ENCODE measurements around the gene RAB27B.
"Not testable (repeated sequence)": the region's sequence is repeated elsewhere in the genome, so short reads cannot be mapped to it uniquely, and the experiment has no call there.

RAB27B gene

GRCh38 chr18:54806526-54806925, 21.8 kb upstream of the RAB27B start:
- DNase-seq (ENCODE audit: low read depth, low spot score), result no peak
- Histone ChIP-seq H3K9me3 (ENCODE audit: low read depth, low read length) (no peaks in the 10 kb centered on the region), H3K9ac (ENCODE audit: insufficient read length) (no peak overlapping the region), H3K4me3 (no peak overlapping the region), H3K27ac (no peak overlapping the region), H3K36me3 (ENCODE audit: insufficient read depth, low read length) (no peaks in the 10 kb centered on the region)
- no peak for TF ChIP-seq EZH2 (IDR thresholded peaks at IDR 0.05)
- TF ChIP-seq FOXP2 (optimal IDR thresholded peaks at IDR 0.05; ENCODE audit: control extremely low read depth, extremely low read length, insufficient read depth), result no peak
- no peak for TF ChIP-seq POLR2AphosphoS5 (IDR thresholded peaks at IDR 0.05; ENCODE audit: borderline replicate concordance, low read depth, low read length)

- Histone ChIP-seq H3K4me3 (no peak overlapping the region), H3K36me3 (ENCODE audit: insufficient read depth, low read length) (no peaks in the 10 kb centered on the region), H3K9ac (ENCODE audit: insufficient read length) (no peak overlapping the region), H3K9me3 (ENCODE audit: low read depth, low read length) (no peaks in the 10 kb centered on the region), H3K27ac (no peak overlapping the region)
- DNase-seq (ENCODE audit: low read depth, low spot score), result no peak
- TF ChIP-seq FOXP2 (optimal IDR thresholded peaks at IDR 0.05; ENCODE audit: control extremely low read depth, extremely low read length, insufficient read depth), result no peak
- TF ChIP-seq POLR2AphosphoS5 (IDR thresholded peaks at IDR 0.05; ENCODE audit: borderline replicate concordance, low read depth, low read length), result no peak
- TF ChIP-seq EZH2 (IDR thresholded peaks at IDR 0.05), result no peak
Observed at GRCh38 chr18:54807303-54807702, 21.0 kb upstream of the RAB27B start.

GRCh38 chr18:54810662-54811061, 17.6 kb upstream of the RAB27B start:
- not testable (repeated sequence) for H3K27ac ChIP-seq; H3K36me3 ChIP-seq (ENCODE audit: insufficient read depth, low read length); H3K9ac ChIP-seq (ENCODE audit: insufficient read length); H3K9me3 ChIP-seq (ENCODE audit: low read depth, low read length); H3K4me3 ChIP-seq; DNase-seq (ENCODE audit: low read depth, low spot score)

DNA sequence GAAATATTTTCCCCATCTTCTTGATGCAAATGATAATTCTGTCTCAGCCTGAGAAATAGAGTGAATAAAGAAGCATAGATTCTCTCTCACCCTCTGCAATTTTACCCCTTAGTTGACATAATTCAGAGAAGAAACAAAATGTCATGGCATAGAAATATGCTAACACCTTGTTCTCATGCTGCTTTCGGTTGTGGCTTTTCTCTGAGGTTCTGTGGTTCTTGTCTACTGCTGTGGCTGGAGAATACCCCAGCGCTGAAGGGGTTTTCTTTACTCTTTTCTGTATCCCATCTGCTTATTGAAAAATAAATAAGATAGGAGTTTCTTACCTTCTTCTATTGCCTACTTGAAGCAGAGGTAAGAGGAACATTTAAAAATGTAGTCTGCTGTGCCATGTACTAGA, 15.4 kb upstream of the RAB27B start:
- H3K36me3 ChIP-seq (ENCODE audit: insufficient read depth, low read length), result no peaks in the 10 kb centered on the region
- no peaks in the 10 kb centered on the region for H3K9me3 ChIP-seq (ENCODE audit: low read depth, low read length)
- TF ChIP-seq EZH2 (IDR thresholded peaks at IDR 0.05) (no peak), FOXP2 (optimal IDR thresholded peaks at IDR 0.05; ENCODE audit: control extremely low read depth, extremely low read length, insufficient read depth) (no peak), POLR2AphosphoS5 (IDR thresholded peaks at IDR 0.05; ENCODE audit: borderline replicate concordance, low read depth, low read length) (no peak)
- DNase-seq (ENCODE audit: low read depth, low spot score), result no peak
- no peak overlapping the region for H3K4me3 ChIP-seq
- H3K9ac ChIP-seq (ENCODE audit: insufficient read length), result no peak overlapping the region
- H3K27ac ChIP-seq, result no peak overlapping the region

DNA sequence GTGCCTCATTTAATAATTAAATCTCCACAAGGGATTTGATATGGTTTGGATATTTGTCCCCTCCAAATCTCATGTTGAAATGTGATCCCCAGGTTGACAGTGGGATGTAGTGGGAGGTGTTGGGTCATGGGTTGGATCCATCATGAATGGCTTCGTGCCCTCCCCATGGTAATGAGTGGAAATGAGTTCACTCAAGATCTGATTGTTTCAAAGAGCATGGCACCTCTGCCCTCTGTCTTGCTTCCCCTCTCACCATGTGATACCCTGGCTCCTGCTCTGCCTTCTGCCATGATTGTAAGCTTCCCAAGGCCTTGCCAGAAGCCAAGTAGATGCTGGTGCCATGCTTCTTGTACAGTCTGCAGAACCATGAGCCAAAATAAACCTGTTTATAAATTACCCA, 15.0 kb upstream of the RAB27B start:
- H3K9ac ChIP-seq (ENCODE audit: insufficient read length), result no peak overlapping the region
- TF ChIP-seq FOXP2 (optimal IDR thresholded peaks at IDR 0.05; ENCODE audit: control extremely low read depth, extremely low read length, insufficient read depth) (no peak), POLR2AphosphoS5 (IDR thresholded peaks at IDR 0.05; ENCODE audit: borderline replicate concordance, low read depth, low read length) (no peak), EZH2 (IDR thresholded peaks at IDR 0.05) (no peak)
- H3K36me3 ChIP-seq (ENCODE audit: insufficient read depth, low read length), result no peaks in the 10 kb centered on the region
- H3K4me3 ChIP-seq, result no peak overlapping the region
- H3K9me3 ChIP-seq (ENCODE audit: low read depth, low read length), result no peaks in the 10 kb centered on the region
- no peak overlapping the region for H3K27ac ChIP-seq
- DNase-seq (ENCODE audit: low read depth, low spot score), result no peak

DNA sequence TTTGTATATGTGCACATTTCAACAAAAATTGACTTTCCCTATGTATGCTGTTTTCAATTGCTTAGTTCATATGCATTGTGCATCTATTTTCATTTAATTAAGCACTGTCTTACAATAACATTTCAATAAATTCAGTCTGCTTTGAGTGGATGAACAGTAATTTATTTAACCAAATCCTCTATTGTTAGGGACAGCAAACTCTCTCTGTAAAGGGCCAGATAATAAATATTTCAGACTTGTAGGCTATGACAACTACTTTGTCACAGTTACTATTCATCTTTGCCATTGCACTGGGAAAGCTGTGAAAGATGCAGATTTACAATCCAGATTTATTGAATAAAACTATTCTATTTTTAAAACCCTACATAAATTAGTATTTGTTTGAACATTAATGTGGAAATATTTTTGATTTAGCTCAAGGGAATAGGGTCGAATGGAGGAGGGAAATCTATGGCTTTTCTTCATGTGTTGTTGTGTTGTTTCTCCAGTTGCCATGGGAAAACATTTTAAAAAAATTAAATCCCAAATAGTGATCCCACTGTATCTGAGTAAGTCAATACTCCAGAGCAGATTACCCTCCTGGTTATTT, 14.2 kb upstream of the RAB27B start:
- no peaks in the 10 kb centered on the region for H3K9me3 ChIP-seq (ENCODE audit: low read depth, low read length)
- no peak overlapping the region for H3K4me3 ChIP-seq
- H3K36me3 ChIP-seq (ENCODE audit: insufficient read depth, low read length), result no peaks in the 10 kb centered on the region
- H3K27ac ChIP-seq, result no peak overlapping the region
- DNase-seq (ENCODE audit: low read depth, low spot score), result no peak
- H3K9ac ChIP-seq (ENCODE audit: insufficient read length), result no peak overlapping the region
- TF ChIP-seq FOXP2 (optimal IDR thresholded peaks at IDR 0.05; ENCODE audit: control extremely low read depth, extremely low read length, insufficient read depth) (no peak), EZH2 (IDR thresholded peaks at IDR 0.05) (no peak), POLR2AphosphoS5 (IDR thresholded peaks at IDR 0.05; ENCODE audit: borderline replicate concordance, low read depth, low read length) (no peak)

DNA sequence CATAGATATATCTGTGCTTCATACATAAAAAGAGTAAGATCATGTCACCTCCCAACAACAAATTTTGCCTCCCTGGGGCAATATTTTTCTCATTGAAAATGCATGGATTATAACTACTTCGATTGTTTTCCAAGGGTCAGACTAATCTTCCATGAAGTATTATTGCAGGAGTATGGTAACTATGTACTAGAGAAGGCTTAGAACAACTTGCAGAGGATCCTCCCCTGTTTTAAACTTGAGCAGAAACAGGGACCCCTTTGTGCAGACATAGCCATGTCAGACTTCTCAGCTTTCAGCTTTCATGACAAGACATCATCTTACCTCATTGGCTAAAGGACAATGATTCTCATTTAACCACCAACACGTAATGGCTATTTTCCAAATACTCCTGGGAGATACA, 13.2 kb upstream of the RAB27B start:
- H3K4me3 ChIP-seq, result no peak overlapping the region
- DNase-seq (ENCODE audit: low read depth, low spot score), result no peak
- H3K36me3 ChIP-seq (ENCODE audit: insufficient read depth, low read length), result no peaks in the 10 kb centered on the region
- TF ChIP-seq FOXP2 (optimal IDR thresholded peaks at IDR 0.05; ENCODE audit: control extremely low read depth, extremely low read length, insufficient read depth), result no peak
- TF ChIP-seq EZH2 (IDR thresholded peaks at IDR 0.05), result no peak
- no peak for TF ChIP-seq POLR2AphosphoS5 (IDR thresholded peaks at IDR 0.05; ENCODE audit: borderline replicate concordance, low read depth, low read length)
- no peak overlapping the region for H3K27ac ChIP-seq
- no peaks in the 10 kb centered on the region for H3K9me3 ChIP-seq (ENCODE audit: low read depth, low read length)
- H3K9ac ChIP-seq (ENCODE audit: insufficient read length), result no peak overlapping the region

- H3K9me3 ChIP-seq (ENCODE audit: low read depth, low read length); DNase-seq (ENCODE audit: low read depth, low spot score); H3K4me3 ChIP-seq; H3K36me3 ChIP-seq (ENCODE audit: insufficient read depth, low read length); H3K27ac ChIP-seq; H3K9ac ChIP-seq (ENCODE audit: insufficient read length): not testable (repeated sequence)
Observed at GRCh38 chr18:54820785-54821275, 7.4 kb upstream of the RAB27B start.
